Gastrocnemius medialis (tissue), 4 donors: ENCODE measurements around the gene COPG1.

Experiments
- CTCF ChIP-seq, 5 experiments: fragments of 450-650 bp in 3 of 5; fragments of 200-600 bp in 2 of 5; sonication (generic) in 2 of 5; IDR thresholded peaks in 4 of 5; conservative IDR thresholded peaks in 1 of 5; 1 replicate in 4 of 5; 2 replicates in 1 of 5; pipeline ENCODE4 v1.5.1; 2016 to 2019; ENCODE audit warnings: antibody characterized with exemption in 5 of 5, mild to moderate bottlenecking in 3 of 5, moderate library complexity in 3 of 5
- POLR2A ChIP-seq, 2 donors: fragments of 450-650 bp; IDR thresholded peaks; one replicate each; pipeline ENCODE4 v1.6.1; 2017; ENCODE audit warnings: antibody characterized with exemption in 2 of 2, mild to moderate bottlenecking in 2 of 2, moderate library complexity in 2 of 2

GRCh38 chr3:129282727-129283327, 33.4 kb downstream of the COPG1 start:
- TF ChIP-seq CTCF (IDR thresholded peaks at IDR 0.05 in 4 of 5, conservative IDR thresholded peaks at IDR 0.05 in 1 of 5) (no peak), POLR2A (IDR thresholded peaks at IDR 0.05) (no peak)
